Fibroblast of lung (primary cell): Measurements from ENCODE around the gene INPPL1. TPM values are rescaled to one million over a fixed set of nuclear protein-coding genes. Genes with fewer than 3 reads are reported as not detected.
A peak's percentile ranks its signal among the peaks of the same experiment; 100 is the strongest.

Source experiments
- DNase-seq, 2 donors: peaks; one replicate each; pipeline versions ENCODE4 v3.0.0 to v3.0.0-alpha.2; 2010; ENCODE audit warnings: low read depth in 2 of 2
- H2AFZ ChIP-seq: 2 replicates; pipeline ENCODE4 v1.5.1; 2012; ENCODE audit warnings: low read length, control low read depth, inconsistent platforms
- H3K27ac ChIP-seq: 2 replicates; pipeline ENCODE4 v1.5.1; 2011; ENCODE audit warnings: low read length, control low read depth; ENCODE audit not compliant: insufficient read depth
- H3K27me3 ChIP-seq: 2 replicates; pipeline ENCODE4 v1.5.1; 2011; ENCODE audit warnings: mild to moderate bottlenecking, low read length; ENCODE audit not compliant: control insufficient read depth, insufficient read depth
- H3K36me3 ChIP-seq: 2 replicates; pipeline ENCODE4 v1.5.1; 2011; ENCODE audit warnings: low read length; ENCODE audit not compliant: control insufficient read depth, insufficient read depth
- H3K4me1 ChIP-seq: 2 replicates; pipeline ENCODE4 v1.5.1; 2011; ENCODE audit warnings: low read length; ENCODE audit not compliant: control insufficient read depth, insufficient read depth; ENCODE audit errors: extremely low read depth
- H3K4me2 ChIP-seq: 2 replicates; pipeline ENCODE4 v1.5.1; 2011; ENCODE audit warnings: low read length, control low read depth; ENCODE audit not compliant: insufficient read depth; ENCODE audit errors: extremely low read depth
- H3K4me3 ChIP-seq, 4 experiments: fragments of 200-600 bp in 1 of 4; sonication (generic) in 1 of 4; replicated peaks in 1 of 4; 2 replicates each; pipeline ENCODE4 v1.5.1; 2011 to 2016; ENCODE audit warnings: low read length in 4 of 4, low read depth in 3 of 4, mild to moderate bottlenecking in 3 of 4, control low read depth in 2 of 4, inconsistent platforms in 1 of 4, mixed read lengths in 1 of 4; ENCODE audit not compliant: insufficient read depth in 1 of 4; ENCODE audit errors: control extremely low read depth in 1 of 4
- H3K79me2 ChIP-seq: 2 replicates; pipeline ENCODE4 v1.5.1; 2012; ENCODE audit warnings: mild to moderate bottlenecking, low read length, inconsistent platforms; ENCODE audit not compliant: control insufficient read depth, insufficient read depth
- H3K9ac ChIP-seq: 2 replicates; pipeline ENCODE4 v1.5.1; 2011; ENCODE audit warnings: mild to moderate bottlenecking, low read length, control low read depth; ENCODE audit not compliant: insufficient read depth
- H3K9me3 ChIP-seq: 2 replicates; pipeline ENCODE4 v1.5.1; 2012; ENCODE audit warnings: low read depth, low read length; ENCODE audit not compliant: control insufficient read depth, insufficient read depth
- H4K20me1 ChIP-seq: 2 replicates; pipeline ENCODE4 v1.5.1; 2011; ENCODE audit warnings: low read length; ENCODE audit not compliant: control insufficient read depth, insufficient read depth; ENCODE audit errors: extremely low read depth
- EZH2 ChIP-seq: IDR thresholded peaks from 2 replicates; pipeline ENCODE4 v1.5.1; 2012; ENCODE audit warnings: low read length, control low read depth, mild to moderate bottlenecking; ENCODE audit errors: missing control alignments
- polyA plus RNA-seq, 2 donors: library from polyadenylated mRNA; depleted of rRNA in 1 of 2; stranded (reverse) in 1 of 2; unstranded in 1 of 2; fragments of >200 nt; gene quantifications; 2 replicates each; pipeline ENCODE4 v1.2.1, GENCODE V29; 2011 to 2012; ENCODE audit warnings: missing spikeins in 1 of 2
- total RNA-seq: library from RNA; depleted of rRNA; stranded (reverse); fragments of >200 nt; gene quantifications from 2 replicates; pipeline ENCODE4 v1.2.1, GENCODE V29; 2014
- TF ChIP-seq, protein P1 (sequence below), 2 donors: IDR thresholded peaks in 1 of 2; conservative IDR thresholded peaks in 1 of 2; 1 replicate in 1 of 2; 2 replicates in 1 of 2; pipeline ENCODE4 v1.5.1; 2011 to 2012; ENCODE audit warnings: low read length in 2 of 2, control low read depth in 1 of 2, inconsistent platforms in 1 of 2, low read depth in 1 of 2, mild to moderate bottlenecking in 1 of 2

Gene INPPL1
- total and polyA plus RNA-seq, 2 donors (not counting 1 experiment from before 2014, with no cell fraction given): 60.3 to 102 TPM

DNA sequence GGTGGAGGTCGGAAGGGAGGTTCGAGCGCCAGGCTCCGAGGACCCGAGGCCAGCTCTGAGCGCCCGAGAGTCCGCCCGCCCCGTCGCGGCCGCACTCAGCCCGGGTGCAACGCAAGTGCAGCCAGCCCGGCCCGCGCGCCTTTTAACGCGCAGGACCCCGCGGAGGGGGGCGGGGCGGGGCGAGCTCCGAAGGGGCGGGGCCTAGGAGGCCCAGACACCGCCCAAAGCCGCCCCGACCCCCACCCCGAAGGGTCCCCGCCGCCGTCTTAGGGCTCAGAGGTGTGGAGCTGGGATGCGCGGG lies 19.4 kb downstream of the INPPL1 start, which contains the start of gene PHOX2A:
PHOX2A (minus strand) TSS at position 117 of the 301 bp plus-strand sequence. CDS start 172 bp downstream, outside the sequence.
- H3K79me2 ChIP-seq: no peaks in the 10 kb centered on the region
- no peak within 1 kb of the TSS for H3K4me2 ChIP-seq
- no peak within 1 kb of the TSS for H3K9ac ChIP-seq
- H2AFZ ChIP-seq: no peak within 1 kb of the TSS
- H3K4me1 ChIP-seq: peaks cover 3% of the 10 kb centered on the region
- H3K27me3 ChIP-seq: peaks cover 66% of the 10 kb centered on the region
- TF ChIP-seq, protein P1, sequence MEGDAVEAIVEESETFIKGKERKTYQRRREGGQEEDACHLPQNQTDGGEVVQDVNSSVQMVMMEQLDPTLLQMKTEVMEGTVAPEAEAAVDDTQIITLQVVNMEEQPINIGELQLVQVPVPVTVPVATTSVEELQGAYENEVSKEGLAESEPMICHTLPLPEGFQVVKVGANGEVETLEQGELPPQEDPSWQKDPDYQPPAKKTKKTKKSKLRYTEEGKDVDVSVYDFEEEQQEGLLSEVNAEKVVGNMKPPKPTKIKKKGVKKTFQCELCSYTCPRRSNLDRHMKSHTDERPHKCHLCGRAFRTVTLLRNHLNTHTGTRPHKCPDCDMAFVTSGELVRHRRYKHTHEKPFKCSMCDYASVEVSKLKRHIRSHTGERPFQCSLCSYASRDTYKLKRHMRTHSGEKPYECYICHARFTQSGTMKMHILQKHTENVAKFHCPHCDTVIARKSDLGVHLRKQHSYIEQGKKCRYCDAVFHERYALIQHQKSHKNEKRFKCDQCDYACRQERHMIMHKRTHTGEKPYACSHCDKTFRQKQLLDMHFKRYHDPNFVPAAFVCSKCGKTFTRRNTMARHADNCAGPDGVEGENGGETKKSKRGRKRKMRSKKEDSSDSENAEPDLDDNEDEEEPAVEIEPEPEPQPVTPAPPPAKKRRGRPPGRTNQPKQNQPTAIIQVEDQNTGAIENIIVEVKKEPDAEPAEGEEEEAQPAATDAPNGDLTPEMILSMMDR (conservative IDR thresholded peaks at IDR 0.05 in 1 of 2, IDR thresholded peaks at IDR 0.05 in 1 of 2; ENCODE audit: low read depth in 1 of 2, low read length in 2 of 2): no peak
- no peak for TF ChIP-seq EZH2
- no peak within 1 kb of the TSS for H3K27ac ChIP-seq
- H3K36me3 ChIP-seq: no peaks in the 10 kb centered on the region
- no peak for DNase-seq
- H3K4me3 ChIP-seq: no peak within 1 kb of the TSS
- H3K9me3 ChIP-seq: no peaks in the 10 kb centered on the region
- no peaks in the 10 kb centered on the region for H4K20me1 ChIP-seq

DNA sequence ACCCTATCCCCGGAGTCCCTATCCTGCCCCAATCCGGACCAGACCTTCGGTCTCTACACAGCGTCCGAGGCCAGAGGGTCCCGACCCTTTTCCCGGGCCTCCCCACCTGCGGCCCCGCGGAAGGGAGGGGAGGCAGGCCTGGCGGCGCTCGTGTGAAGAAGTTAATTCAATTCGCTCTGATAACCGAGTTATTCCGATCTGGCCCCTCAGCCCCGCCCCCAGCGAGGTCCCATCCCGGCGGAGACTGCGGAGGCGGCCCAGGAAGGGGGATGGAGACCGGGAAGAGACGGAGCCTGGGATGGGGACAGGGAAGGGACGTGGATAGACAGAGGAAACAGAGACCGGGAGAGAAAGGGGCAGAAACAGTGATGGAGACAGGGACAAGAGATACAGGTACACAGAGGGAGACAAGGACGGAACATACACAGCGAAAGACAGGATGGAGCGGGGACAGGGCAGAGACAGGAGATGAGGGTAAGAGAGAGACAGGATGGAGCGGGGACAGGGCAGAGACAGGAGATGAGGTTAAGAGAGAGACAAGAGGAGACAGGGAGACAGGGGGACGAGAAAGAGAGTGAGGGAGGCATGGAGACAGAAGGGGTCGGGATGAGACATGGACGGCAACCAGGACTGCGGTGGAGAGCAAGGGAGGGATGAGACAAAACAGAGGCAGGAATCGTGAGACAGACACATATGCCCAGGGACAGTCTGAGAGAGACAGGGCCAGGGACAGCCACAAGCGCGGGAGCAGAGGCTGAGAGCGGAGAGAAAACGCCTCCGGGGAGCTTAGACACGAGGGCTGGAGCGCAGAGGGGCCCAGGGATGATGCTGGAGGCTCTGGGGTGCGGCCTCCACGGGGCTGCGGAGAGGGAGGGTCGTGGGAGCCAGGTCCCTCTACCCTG lies 20.0 kb downstream of the INPPL1 start:
- no peak overlapping the region for H3K4me3 ChIP-seq
- no peak overlapping the region for H3K27ac ChIP-seq
- H4K20me1 ChIP-seq: no peaks in the 10 kb centered on the region
- no peak for DNase-seq
- H3K4me2 ChIP-seq: no peak overlapping the region
- H3K9me3 ChIP-seq: no peaks in the 10 kb centered on the region
- H2AFZ ChIP-seq: no peak overlapping the region
- no peaks in the 10 kb centered on the region for H3K36me3 ChIP-seq
- TF ChIP-seq, protein P1 (conservative IDR thresholded peaks at IDR 0.05 in 1 of 2, IDR thresholded peaks at IDR 0.05 in 1 of 2; ENCODE audit: low read depth in 1 of 2, low read length in 2 of 2): no peak
- peak; percentile 100 for TF ChIP-seq EZH2
- H3K4me1 ChIP-seq: no peaks in the 10 kb centered on the region
- peaks cover 69% of the 10 kb centered on the region for H3K27me3 ChIP-seq
- H3K79me2 ChIP-seq: no peaks in the 10 kb centered on the region
- H3K9ac ChIP-seq: no peak overlapping the region

DNA sequence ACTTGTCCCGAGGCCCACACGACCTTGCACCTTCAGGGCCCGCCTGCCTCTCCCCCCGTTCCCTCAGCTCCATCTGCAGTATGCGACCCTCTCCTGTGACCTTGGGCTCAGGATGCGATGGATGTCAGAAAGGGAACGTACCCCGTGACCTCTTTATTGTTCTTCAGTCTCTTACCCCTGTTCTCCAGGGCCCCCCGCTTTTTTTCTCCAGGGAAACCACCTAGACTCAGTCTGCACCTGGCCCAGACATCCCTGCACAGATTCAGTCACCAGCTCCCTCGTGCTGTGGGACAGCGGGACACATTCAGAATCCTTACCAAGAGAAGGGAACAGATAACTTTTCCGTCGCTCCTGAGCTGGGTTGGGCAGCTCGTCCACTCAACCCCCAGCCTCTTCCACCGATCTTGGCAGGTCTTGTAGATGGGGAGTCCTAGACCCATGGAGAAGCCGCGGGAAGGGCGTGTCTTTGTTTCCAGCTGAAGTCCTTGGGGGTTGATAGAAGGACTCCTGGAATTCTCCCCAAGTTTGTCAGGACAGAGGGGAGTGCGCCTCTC lies 20.8 kb downstream of the INPPL1 start:
- H3K4me2 ChIP-seq: no peak overlapping the region

More for the DNA sequence above, 20.8 kb downstream of the INPPL1 start:
- no peak for DNase-seq
- Histone ChIP-seq H3K36me3 (no peaks in the 10 kb centered on the region), H3K9ac (no peak overlapping the region), H3K27ac (no peak overlapping the region), H3K9me3 (no peaks in the 10 kb centered on the region), H3K4me3 (no peak overlapping the region), H4K20me1 (no peaks in the 10 kb centered on the region), H3K27me3 (peaks cover 75% of the 10 kb centered on the region), H2AFZ (no peak overlapping the region), H3K79me2 (no peaks in the 10 kb centered on the region), H3K4me1 (no peaks in the 10 kb centered on the region)
- TF ChIP-seq EZH2: no peak
- TF ChIP-seq, protein P1 (conservative IDR thresholded peaks at IDR 0.05 in 1 of 2, IDR thresholded peaks at IDR 0.05 in 1 of 2; ENCODE audit: low read depth in 1 of 2, low read length in 2 of 2): no peak
